GM13976 (cell line): ENCODE results near the gene NFATC4.

Experiments
- DNase-seq: peaks from one replicate; pipeline ENCODE4 v3.0.0; 2012; ENCODE audit warnings: low spot score
- in situ Hi-C: fragments of 300-500 bp; cut with MboI; formaldehyde crosslinking; loops from one replicate; pipeline ENCODE4 v1.12.0; 2022; ENCODE audit warnings: low sequenced_read_pairs, mixed read lengths, inconsistent platforms; ENCODE audit not compliant: unreplicated experiment
- TF ChIP-seq, protein P1 (sequence below): IDR thresholded peaks from 2 replicates; pipeline ENCODE4 v1.5.1; 2012; ENCODE audit warnings: borderline replicate concordance, mild to moderate bottlenecking; ENCODE audit not compliant: insufficient read depth; ENCODE audit errors: extremely low read depth, missing control alignments, control extremely low read depth

Gene NFATC4

DNA sequence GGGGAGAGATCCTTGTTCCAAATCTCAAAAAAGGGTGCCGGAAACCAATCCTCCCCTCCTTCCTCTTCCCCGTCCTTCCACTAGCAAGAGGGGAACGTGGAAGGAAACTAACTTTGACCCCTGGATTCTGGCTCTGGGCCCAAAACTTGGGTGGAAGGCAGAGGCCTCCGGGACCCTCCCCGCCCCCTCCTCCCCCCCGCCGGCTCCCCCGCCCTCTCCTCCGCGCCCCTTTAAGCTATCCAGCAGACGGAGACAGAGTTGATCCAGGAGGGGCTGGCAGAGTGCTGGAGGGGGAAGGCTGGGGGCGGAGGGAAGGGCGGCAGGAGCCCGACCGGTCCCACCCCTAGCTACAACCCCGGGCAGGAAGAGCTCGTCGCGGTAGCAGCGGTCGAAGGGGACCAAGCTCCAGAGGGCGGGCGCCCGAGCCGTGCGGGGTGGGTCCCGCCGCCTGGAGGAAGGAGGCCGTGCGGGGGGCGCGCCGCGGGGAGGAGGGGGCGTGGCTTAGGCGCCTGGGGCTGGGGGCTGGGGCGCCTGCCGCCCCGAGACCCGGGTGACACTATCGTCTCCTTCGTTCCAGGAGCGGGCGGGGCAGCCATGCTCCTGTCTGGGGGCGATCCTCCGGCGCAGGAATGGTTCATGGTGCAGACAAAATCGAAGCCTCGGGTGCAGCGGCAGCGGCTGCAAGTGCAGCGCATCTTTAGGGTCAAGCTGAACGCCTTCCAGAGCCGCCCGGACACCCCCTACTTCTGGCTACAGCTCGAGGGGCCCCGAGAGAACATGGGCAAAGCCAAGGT lies 30.9 kb downstream of the NFATC4 start, which contains the start of gene NYNRIN:
Gene NYNRIN, plus strand, starts transcription at position 351 of the 794 bp plus-strand sequence. Its CDS starts 244 bp downstream, at position 595.
- TF ChIP-seq, protein P1, sequence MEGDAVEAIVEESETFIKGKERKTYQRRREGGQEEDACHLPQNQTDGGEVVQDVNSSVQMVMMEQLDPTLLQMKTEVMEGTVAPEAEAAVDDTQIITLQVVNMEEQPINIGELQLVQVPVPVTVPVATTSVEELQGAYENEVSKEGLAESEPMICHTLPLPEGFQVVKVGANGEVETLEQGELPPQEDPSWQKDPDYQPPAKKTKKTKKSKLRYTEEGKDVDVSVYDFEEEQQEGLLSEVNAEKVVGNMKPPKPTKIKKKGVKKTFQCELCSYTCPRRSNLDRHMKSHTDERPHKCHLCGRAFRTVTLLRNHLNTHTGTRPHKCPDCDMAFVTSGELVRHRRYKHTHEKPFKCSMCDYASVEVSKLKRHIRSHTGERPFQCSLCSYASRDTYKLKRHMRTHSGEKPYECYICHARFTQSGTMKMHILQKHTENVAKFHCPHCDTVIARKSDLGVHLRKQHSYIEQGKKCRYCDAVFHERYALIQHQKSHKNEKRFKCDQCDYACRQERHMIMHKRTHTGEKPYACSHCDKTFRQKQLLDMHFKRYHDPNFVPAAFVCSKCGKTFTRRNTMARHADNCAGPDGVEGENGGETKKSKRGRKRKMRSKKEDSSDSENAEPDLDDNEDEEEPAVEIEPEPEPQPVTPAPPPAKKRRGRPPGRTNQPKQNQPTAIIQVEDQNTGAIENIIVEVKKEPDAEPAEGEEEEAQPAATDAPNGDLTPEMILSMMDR: no peak
- in situ Hi-C loops: no loop called here
- no peak for DNase-seq

DNA sequence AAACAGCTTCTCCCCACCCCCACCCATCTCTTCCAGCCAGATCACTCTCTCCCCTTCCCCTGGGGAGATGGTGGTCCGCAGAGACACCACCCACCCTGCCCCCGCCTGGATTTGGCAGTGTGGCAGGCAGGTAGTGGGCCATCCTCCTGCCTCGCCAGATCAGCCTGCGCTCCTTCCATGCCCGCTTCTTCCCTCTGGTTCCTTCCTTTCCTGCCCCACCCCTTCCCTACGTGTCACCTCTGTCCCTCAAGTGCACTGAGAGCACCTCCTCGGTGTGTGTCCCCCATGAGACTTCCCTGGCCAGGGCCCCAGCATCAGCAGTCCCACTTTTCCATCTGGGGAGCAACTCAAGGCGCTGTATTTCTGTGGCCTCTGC lies 31.5 kb downstream of the NFATC4 start:
- DNase-seq: no peak
- TF ChIP-seq, protein P1: no peak

DNA sequence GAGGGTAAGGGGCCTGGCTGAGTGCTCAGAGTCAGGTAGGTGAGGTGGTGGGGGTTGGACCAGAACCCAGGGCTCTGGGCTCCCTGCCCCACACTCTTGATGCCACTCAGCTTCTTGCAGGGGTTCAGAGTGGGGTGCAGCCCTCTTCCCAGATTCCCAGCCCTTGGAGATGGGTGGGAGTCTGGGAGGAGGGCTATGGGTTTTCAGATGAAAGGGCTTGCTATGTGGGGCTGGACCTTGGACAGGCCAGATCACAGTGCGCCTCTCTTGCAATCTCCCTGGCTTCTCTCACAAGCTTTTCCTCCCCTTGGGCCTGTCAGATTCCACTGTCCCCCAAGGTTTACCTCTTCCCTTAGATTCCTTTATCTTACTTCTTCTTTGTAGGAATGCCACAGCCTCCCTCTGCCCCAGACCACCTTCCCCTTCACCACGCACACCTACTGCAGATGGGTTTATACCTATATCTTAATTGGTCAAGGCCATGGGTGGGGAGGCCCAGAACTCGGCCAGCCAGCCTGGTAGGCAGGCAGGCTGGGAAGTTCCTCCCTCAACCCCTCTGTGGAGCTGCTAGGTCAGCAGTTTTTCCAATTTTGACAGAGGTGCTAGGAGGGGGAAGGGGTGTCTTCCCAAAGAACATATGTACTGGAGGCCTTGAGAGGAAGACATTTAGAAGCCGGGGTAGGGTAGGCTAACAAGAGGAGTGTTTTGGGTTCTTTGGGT lies 32.2 kb downstream of the NFATC4 start:
- DNase-seq: no peak
- TF ChIP-seq, protein P1: no peak
- in situ Hi-C loops: no loop called here

More for the DNA sequence above, 31.5 kb downstream of the NFATC4 start:
- in situ Hi-C loops: no loop called here

DNA sequence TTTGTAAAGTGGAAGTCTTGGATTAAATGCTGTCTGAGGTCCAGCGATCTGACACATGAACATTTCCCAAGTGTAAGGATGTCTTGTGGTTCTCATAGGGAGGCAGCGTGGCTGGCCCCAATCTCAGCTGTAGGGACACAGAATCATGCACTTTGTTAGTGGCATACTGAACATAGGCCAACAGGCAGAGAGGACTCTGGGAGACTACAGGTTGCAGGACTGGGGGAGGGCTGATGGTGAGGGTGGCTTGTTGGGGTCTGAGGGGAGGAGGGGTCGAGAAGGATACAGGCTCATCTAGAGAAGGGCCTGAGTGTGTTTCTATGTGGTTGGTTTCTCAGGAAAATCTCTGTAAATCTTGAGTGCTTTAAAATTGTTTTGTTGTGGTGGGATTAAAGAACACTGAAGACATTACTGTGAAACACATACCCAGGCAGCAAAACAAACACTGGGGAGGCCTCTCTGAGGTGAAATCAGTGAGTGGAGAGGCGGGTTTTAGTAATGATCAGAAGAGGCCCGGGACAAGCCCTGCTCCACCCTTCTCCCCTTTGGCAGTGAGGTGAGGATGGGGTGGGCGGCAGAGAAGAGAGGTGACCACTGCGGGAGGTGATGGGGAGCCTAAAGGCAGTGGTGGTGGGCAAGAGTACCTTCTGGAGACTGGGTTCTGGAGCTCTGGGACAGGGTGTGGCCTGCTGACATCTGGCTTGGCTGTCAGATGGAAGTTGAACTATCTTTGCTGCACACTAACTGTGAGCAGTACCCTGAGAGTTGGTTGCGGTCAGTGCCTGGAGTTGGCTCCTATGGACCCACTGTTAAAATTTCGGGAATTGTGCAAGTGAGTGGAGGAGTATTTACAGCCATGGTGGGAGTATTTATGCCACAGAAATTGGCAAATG lies 34.1 kb downstream of the NFATC4 start:
- in situ Hi-C loops: no loop called here
- no peak for DNase-seq
- TF ChIP-seq, protein P1: no peak

DNA sequence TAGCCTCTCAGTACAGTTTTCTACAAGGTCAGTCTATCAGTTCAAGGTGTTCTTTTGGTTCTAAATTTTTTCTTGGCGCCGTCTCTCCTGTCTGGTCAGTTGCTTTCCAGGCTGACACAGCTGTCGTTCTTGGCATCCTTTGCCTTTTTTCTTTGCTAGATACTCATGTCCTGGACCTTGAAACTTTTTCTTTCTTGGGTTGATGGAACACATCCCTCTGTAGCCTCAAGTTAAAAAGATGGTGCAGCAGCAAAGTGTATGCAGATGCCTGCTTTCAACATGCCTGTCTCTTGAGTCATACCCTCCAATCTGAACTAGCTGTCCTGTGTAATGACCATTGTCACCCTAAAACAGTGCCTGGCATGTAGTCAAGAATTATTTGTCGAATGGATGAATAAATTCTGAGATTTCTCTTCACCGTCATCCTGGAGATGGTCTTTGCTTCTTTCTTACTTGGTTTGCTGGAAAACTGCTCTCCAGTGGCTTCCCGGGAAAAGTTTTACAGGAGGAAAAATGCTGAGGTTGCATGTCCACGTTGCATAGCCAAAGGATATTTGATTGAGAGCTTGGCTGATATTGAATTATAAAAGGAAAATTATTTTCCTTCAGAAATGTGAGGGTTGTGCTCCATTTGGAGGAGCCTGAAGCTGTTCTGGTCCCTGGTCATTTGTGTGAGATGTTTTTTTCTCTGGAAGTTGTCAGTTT lies 35.5 kb downstream of the NFATC4 start:
- in situ Hi-C loops: no loop called here
- DNase-seq: no peak
- TF ChIP-seq, protein P1: no peak
